ENCODE data around the gene ARHGAP6. TPM values are rescaled to one million over a fixed set of nuclear protein-coding genes. Genes with fewer than 3 reads are reported as not detected.

Gene ARHGAP6
- polyA plus RNA-seq, 3 donors, result 1.2 to 7.8 (median 4.6) TPM

DNA sequence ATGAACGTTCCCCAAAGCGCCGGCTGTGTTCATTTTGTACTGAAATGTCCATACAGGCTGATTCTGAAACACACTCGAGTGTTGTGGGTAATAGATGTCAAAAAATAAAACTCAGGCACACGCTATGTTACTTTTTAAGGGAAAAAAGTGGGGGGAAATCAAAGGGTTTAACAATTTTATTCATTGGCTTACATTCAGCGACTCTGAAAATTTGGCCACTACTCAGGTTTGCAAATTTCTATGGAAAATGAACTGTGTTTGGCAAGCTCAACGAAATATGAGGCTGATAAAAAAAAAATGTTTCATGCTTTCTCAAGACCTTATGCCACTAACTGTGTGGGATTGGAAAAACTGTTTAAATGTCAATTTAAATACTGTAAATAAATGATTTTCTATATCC is 354.0 kb downstream of the ARHGAP6 start:
- no peak overlapping the region for H3K27ac ChIP-seq (ENCODE audit: low read depth, low read length)
- 58 to 71% (median 62%) methylated on average over 7 of the region's 7 CpGs for WGBS, 3 donors

DNA sequence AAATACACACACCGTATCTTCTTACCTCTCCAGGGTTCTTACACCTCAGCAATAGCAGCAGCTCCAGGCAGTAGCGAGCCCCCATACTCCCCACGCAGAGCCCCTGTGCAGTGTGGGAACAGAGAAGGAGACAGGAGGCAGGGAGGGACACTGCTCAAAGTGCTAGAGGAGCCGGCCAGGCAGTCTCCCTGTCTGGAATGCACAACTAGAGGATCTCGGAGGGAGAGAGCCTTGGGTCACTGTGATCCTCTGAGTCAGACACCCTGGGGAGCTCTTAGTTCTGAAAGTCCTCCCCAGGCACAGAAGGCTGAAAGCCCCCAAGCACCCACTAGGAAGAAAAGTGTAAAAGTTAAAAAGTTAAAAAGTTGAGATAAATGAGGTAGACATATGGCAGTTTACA is 356.5 kb downstream of the ARHGAP6 start:
- H3K27ac ChIP-seq (ENCODE audit: low read depth, low read length), result no peak overlapping the region
- WGBS, 3 donors, result 63 to 77% (median 74%) methylated on average over 5 of the region's 5 CpGs

DNA sequence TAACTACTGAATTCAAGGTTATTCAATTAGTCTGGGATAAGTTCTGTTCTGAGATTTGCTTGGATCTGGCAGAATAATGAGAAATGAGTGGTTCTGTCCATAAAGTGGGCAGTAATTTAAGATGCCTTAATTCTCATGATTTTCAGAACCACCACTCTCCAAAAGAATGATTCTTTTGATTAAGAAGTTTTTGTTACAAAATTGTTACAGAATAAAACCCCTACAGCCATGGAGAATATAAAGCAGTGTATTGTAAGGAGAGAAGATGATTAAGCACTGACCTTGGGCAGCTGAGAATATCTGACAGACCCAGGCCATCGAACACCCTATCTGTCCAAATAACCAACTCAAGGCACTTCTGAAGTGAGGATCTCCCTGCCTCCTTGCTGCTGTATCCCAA is 360.1 kb downstream of the ARHGAP6 start:
- no peak overlapping the region for H3K27ac ChIP-seq (ENCODE audit: low read depth, low read length)
- WGBS, 3 donors, result 38 to 89% (median 79%) methylated on average over 1 of the region's 1 CpG

DNA sequence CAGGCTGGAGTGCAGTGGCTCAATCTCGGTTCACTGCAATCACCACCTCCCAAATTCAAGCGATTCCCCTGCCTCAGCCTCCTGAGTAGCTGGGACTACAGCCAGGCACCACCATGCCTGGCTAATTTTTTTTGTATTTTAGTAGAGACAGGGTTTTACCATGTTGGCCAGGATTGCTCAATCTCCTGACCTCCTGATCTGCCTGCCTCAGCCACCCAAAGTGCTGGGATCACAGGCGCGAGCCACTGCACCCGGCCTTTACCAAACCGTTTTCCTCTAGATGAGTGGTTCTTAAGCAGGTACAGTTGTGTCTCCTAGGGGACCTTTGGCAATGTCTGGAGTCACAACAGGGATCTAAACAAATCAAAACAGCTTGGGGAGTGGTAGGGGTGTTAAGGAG is 360.9 kb downstream of the ARHGAP6 start:
- no peak overlapping the region for H3K27ac ChIP-seq (ENCODE audit: low read depth, low read length)
- 79 to 96% (median 93%) methylated on average over 4 to 6 of the region's 6 CpGs for WGBS, 3 donors

DNA sequence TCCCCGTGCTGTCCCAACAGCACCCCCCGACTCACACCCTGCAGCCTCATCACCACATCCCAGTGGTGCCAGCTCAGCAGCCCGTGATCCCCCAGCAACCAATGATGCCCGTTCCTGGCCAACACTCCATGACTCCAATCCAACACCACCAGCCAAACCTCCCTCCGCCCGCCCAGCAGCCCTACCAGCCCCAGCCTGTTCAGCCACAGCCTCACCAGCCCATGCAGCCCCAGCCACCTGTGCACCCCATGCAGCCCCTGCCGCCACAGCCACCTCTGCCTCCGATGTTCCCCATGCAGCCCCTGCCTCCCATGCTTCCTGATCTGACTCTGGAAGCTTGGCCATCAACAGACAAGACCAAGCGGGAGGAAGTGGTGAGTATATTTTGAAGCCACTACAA is 367.1 kb downstream of the ARHGAP6 start:
- no peak overlapping the region for H3K27ac ChIP-seq (ENCODE audit: low read depth, low read length)
- WGBS, 3 donors, result 79 to 92% (median 91%) methylated on average over 5 to 9 of the region's 9 CpGs

DNA sequence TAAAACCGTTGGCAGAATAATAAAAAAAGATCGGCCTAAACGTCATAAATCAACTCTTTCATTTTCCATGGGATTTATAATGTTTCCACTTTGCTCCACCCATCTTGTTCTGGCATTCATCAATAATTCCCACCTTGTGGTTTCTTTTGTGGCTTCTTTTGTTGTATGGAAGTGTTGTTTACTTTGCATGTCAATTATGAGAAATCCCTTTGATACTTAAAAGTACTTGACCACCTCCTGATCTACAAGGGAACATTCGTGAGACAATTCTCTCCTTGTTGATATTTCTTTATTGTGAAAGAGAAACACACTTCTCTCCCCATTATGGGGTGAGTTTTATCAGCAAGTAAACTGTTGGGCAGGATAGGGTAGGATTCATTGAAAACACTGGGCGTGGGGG is 369.7 kb downstream of the ARHGAP6 start:
- 60 to 71% (median 67%) methylated on average over 5 of the region's 5 CpGs for WGBS, 3 donors
- H3K27ac ChIP-seq (ENCODE audit: low read depth, low read length), result no peak overlapping the region

DNA sequence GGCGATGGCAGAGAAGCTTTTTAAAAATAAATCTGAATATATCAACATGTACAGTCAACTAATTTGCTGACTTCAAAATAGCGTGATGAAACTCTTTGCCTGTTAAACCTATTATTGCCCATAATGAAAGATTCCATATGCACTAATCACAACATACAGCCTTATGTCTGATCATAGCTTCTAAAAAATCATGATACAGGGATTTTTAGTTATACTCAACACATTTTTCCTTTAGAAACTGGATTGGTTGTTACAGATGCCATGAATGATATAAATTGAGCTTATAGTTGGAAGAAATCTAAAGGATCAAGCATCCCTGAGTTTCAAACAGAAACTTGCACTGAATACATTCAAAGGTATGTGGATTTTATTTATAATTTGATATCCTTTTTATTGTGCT is 372.6 kb downstream of the ARHGAP6 start, which contains the start of gene AMELX:
Gene AMELX (plus strand): TSS at position 301 of the 400 bp plus-strand sequence. CDS start 1,376 bp downstream, outside the sequence.
- WGBS, 3 donors, result 79 to 88% (median 83%) methylated on average over 2 of the region's 2 CpGs
- no peak within 1 kb of the TSS for H3K27ac ChIP-seq (ENCODE audit: low read depth, low read length)

DNA sequence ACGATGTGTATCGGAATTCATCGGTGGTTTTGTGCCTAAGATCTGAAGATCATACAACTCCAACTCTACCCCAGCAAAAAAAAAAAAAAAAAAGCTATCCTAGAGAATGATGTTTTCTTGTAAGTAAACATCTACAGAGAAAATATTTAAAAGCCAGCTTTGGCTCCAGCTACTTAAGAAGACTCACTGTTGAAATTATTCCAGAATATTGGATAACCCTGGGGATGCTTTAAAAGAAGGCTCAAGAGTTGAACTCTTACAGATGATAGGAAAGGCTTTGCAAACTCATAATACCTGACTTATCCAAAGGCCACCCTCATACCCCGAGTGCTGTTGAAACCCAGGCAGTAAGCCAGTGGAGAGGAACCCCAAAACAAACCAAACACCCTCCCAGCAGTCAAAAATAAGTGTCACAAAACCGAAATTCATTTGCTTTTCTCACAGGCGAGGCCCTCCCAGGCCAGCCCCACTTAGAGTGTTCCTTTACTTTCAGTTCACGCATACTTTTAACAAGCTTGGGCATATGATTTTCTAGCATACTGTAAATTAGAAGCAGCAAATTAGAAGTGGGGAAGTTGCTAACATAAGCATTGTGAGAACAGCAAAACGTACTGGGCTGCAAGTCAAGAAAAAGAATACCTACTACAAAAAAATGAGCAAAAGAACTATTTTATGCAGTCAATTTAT is 375.2 kb downstream of the ARHGAP6 start:
- no peak overlapping the region for H3K27ac ChIP-seq (ENCODE audit: low read depth, low read length)
- WGBS, 3 donors, result 62 to 88% (median 85%) methylated on average over 8 of the region's 8 CpGs

DNA sequence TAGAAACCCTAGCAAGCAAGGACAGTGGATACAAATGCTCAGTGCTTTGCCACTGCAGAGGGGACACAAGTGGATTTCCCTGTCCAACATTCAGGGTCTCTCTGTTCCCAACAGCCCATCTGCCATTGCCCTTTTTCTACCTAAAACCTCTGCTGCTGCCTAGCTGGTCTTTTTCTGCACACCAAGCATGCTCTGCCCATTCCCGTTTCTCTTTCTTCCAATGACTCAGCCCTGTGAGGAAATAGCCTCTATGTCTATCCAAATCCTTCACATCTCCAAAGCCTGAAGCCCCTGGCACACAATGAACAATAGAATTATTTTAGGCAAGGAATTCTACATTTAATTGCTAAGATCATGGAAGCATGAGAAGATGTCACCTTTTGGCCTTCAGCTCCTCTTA is 378.2 kb downstream of the ARHGAP6 start:
- WGBS, 3 donors, result 47 to 75% (median 67%) methylated on average over 1 of the region's 1 CpG

DNA sequence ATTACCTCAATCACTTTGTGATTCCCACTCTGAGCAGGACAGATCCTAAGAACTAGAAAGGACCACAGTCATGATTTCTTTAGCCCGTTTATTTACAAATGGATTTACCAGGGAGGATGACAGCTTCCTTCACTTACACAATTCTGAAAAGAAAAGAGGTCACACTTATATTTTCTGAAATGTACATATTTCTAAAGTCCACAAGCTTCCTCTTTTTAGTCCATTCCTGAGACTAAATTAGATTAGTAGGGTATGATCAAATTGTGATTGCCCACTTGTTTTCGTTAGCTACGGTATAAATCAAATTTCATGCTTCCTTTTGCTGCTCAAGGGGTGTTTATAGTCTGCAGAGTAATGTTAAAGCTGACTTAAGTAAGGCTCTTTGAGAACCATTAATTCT is 380.1 kb downstream of the ARHGAP6 start:
- 65 to 84% (median 67%) methylated on average over 3 of the region's 3 CpGs for whole genome bisulfite sequencing, 3 donors
- H3K27ac ChIP-seq (ENCODE audit: low read depth, low read length), result no peak overlapping the region

More for the DNA sequence above, 378.2 kb downstream of the ARHGAP6 start:
- H3K27ac ChIP-seq (ENCODE audit: low read depth, low read length), result no peak overlapping the region

DNA sequence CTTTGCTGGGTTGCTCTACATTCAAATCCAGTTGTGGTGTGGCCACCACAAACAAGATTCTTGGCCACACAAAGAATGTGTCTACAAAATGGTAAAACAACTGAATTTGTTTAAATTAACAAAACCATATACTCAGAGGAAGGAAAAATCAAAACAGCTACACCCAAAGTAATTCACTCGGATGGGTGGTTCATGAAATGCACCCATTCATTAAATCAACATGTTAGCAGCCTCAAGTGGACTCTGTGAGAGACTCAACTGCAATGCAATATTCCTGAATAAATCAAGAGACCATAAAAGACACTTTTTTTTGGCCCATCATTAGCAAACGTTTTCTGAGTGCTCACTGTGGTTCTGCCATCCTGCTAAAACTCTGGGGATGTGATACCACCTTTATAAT is 383.7 kb downstream of the ARHGAP6 start:
- no peak overlapping the region for H3K27ac ChIP-seq (ENCODE audit: low read depth, low read length)
- 33 to 72% (median 42%) methylated on average over 2 of the region's 2 CpGs for WGBS, 3 donors

DNA sequence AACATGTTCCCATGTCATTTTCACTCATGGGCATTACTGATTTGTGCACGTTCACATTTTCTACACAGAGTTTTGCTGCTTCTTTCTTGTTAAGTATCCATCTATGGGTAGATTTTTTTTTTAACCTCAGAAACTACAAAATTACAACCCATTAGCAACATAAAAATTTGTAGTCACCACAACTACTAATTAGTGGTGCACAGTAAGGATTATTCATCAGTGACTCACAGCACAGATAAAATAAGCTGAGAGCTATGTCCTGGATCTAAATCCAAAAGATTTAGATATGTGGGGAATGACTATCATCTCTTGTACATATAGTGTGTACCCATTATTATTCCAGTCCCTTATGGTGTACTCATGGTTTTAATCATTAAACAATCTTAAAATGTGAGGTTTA is 392.2 kb downstream of the ARHGAP6 start:
- no peak overlapping the region for H3K27ac ChIP-seq (ENCODE audit: low read depth, low read length)
- 54 to 94% (median 81%) methylated on average over 1 of the region's 1 CpG for WGBS, 3 donors

DNA sequence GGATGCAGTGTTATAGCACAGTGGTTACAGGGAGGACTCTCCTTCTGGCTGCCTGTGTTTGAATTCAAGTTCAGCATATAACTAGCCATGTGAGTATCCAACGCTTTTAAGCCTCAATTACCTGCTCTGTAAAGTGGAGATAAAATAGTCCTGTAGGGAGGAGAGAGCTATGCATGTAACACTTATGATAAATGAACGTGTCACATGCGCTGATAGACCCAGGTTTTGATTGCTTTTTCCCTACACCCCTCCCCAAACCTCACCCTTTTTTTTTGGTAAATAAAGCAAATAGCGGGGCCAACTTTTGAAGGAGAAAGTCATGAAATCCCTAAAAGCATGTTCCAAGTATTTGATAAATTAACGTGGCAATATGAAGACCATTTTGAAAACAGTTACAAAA is 392.9 kb downstream of the ARHGAP6 start:
- H3K27ac ChIP-seq (ENCODE audit: low read depth, low read length), result no peak overlapping the region
- WGBS, 3 donors, result 71 to 90% (median 84%) methylated on average over 5 of the region's 5 CpGs

DNA sequence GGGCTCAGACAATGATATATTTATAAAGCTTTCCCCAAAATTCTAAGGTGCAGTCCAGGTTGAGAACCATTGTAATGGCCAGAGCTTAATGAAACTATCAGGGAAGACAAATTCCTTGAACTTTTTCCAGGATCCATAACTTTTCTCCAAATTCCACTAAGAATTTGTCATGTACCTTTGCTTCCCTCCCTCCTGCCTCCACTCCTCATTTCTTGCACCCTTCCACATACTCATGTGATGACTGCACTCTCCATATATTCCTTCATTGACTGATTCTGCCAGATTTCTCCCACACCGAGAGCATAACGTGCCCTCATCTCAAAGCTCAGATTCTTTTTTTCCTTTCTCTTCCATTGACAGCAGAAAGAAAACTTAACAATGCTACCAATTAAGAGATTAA is 393.4 kb downstream of the ARHGAP6 start:
- H3K27ac ChIP-seq (ENCODE audit: low read depth, low read length), result no peak overlapping the region
- 76 to 86% (median 80%) methylated on average over 2 of the region's 2 CpGs for WGBS, 3 donors

DNA sequence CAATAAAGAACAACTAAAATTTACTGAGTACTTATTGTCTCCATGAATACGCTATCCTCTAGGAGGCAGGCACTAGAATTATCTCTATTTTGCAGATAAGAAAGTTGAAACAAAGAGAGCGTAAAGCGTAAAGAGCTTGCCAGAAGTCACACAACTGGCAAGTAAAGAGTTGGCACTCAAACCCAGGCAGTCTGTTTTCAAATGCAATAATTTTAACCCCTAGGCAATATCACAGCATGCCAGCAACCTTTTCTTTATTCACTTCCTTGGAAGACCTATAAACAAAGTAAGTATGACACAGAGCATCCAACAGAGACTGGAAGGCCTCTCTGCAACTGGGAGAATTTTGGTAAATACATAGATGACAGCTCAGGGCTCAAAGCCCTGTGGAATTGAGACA is 395.7 kb downstream of the ARHGAP6 start:
- H3K27ac ChIP-seq (ENCODE audit: low read depth, low read length), result no peak overlapping the region
- 54 to 82% (median 80%) methylated on average over 3 of the region's 3 CpGs for WGBS, 3 donors

DNA sequence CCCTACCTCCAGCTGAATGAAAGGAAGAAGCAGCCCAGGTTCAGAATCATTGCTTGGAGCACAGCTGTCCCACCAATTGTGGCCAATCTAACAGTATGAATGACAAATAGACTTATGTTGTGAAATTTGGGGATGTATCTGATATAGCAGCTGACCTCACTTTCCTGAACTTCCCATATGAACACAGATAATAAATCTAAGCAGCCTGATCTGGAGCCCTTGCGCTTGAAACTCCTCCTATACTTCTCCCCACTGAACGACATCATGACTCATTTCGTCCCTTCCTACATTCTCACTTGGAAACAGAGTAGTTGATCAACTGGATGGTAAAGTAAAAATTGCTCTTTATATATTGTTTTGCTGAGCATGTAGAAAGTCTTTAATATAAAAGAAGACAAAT is 396.7 kb downstream of the ARHGAP6 start:
- no peak overlapping the region for H3K27ac ChIP-seq (ENCODE audit: low read depth, low read length)
- 85 to 91% (median 88%) methylated on average over 3 of the region's 3 CpGs for WGBS, 3 donors

DNA sequence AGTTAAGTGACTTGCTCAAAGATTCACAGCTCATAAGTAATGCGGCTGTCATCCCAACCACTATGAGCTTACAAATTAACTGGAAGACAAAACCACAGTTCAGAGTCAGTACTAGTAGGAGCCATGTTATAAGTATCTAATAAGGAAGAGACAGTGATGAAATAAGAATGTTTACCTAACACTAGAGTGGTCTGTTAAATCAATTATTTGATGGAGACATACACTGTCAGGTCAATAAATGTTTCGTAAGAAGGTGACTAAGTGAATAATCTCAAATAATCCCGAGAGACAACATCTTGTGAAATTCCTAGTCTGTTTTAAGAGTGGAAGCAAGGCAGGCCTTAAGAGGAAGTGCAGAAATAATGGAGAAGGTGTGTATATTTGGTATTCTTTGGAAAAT is 398.3 kb downstream of the ARHGAP6 start:
- no peak overlapping the region for H3K27ac ChIP-seq (ENCODE audit: low read depth, low read length)
- WGBS, 3 donors, result 75 to 79% (median 76%) methylated on average over 3 of the region's 3 CpGs

DNA sequence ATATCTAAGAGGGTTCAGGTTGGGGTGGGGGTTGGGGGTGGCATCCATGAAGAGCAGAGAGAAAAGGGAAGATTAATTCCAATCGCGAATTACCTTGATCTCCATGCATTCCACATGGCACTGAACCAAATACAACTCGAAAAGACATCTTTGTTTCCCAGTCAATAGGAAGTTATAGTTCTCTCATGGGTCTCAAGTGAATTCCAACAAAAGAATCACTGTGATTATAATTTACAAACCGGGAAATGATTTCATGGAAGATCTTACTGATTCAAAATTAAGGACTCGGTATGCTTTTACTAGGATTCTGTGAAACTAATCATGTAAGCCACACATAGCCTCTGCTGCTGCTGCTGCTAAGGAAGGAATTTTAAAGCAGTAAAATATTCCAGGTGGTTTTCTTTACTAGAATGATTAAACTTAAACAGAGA is 399.1 kb downstream of the ARHGAP6 start:
- no peak overlapping the region for H3K27ac ChIP-seq (ENCODE audit: low read depth, low read length)
- WGBS, 3 donors, result 46 to 54% (median 52%) methylated on average over 5 of the region's 5 CpGs

DNA sequence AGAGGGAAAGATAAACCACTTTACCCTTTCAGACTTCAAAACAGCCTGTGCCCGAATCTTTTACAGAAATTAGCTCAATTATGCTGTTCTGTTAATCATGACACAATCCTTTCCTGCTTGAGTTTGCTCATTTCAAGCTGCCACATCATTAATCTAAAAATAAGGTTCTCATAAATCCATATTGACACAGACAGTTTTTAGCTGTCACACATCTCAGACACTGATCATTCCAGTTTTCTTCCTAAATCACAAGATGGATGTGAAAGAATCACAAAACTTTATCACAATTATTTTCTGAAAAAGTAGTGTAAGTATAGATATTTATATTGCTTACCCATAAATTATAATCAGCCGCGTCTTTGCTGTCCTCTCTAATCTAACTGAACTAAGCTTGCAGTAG is 400.4 kb downstream of the ARHGAP6 start:
- no peak overlapping the region for H3K27ac ChIP-seq (ENCODE audit: low read depth, low read length)

DNA sequence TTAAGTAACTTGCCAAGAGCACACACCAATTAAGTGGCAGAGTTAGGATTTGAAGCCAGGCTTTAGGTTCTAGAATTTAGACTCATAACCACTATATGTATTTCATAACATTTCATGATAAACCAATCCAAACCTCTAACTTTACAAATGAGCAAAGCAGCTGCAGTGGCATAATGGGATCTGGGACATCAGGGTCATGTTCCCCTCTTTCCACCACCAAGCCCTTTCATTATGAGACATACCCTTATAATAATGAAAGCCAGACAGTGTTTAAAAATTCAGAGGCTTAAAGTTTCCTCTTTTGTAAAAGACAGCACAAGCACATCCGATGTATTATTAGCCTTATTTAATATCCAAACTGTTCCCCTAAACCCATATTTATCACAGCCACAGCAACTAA is 400.8 kb downstream of the ARHGAP6 start:
- no peak overlapping the region for H3K27ac ChIP-seq (ENCODE audit: low read depth, low read length)
- 57 to 75% (median 57%) methylated on average over 1 of the region's 1 CpG for WGBS, 3 donors

More for the DNA sequence above, 400.4 kb downstream of the ARHGAP6 start:
- 17 to 44% (median 34%) methylated on average over 3 of the region's 3 CpGs for WGBS, 3 donors
